Measurements from ENCODE around the gene KRTAP10-1.
"Not testable (repeated sequence)": the region's sequence is repeated elsewhere in the genome, so short reads cannot be mapped to it uniquely, and the experiment has no call there.

The KRTAP10-1 gene

GRCh38 chr21:44569861-44570517 lies 30.0 kb upstream of the KRTAP10-1 start:
- no peak for DNase-seq

- no peak for DNase-seq
Observed at GRCh38 chr21:44568667-44569556, 28.9 kb upstream of the KRTAP10-1 start.

DNA sequence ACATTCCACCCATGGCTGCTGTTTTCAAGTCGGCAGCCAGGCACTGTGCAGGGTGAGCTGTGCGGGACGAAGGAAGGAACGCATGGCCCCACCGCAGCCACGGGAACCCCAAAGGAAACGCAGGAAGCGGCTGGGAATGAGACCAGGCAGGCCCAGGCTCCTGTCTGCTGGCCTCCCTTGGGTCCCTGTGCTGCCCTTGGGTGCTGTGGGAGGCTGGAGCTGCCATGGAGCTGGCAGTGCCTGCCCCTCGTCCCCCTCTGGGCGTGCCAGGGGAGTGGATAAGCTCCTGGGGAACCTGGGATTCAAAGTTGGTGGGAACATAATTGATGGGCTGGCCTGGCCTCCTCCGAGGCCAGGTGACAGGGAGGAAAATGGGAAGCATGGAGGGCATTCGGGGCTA lies 28.3 kb upstream of the KRTAP10-1 start:
- no peak for DNase-seq

DNA sequence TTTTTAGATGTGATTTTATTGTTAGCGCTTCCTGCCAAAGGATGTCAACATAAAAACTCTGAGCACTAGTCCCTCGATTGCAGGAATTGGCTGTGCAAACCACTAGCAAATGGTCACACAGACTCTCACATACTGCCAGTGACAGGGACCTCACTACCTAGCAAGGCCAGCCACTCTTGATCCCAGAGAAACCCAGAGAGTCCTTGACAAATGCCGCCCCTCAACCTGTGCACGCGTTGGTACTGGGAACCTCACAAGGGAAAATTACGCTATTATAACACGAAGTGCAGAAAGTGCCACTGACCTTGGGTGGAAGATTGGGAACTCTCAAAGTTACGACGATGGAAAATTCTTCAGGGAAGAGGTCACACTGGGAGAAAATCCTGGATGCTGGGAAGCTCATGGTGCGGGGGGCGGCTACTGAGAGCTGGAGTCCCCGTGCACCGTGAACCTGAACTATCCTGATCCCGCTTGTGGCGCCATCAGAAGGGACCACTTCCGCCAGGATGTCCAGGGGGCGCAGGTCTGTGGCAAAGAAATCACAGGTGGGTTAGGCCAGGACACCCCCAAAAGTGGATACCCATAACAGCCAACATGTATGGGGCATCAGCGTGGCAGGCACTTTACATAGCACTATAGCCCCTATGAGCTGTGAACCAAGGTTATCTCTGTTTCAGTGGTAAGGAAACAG lies 27.6 kb upstream of the KRTAP10-1 start:
- no peak for DNase-seq

- no peak for DNase-seq
Observed at GRCh38 chr21:44566403-44566802, 26.4 kb upstream of the KRTAP10-1 start.

GRCh38 chr21:44564886-44565598 lies 25.0 kb upstream of the KRTAP10-1 start:
- no peak for DNase-seq

DNA sequence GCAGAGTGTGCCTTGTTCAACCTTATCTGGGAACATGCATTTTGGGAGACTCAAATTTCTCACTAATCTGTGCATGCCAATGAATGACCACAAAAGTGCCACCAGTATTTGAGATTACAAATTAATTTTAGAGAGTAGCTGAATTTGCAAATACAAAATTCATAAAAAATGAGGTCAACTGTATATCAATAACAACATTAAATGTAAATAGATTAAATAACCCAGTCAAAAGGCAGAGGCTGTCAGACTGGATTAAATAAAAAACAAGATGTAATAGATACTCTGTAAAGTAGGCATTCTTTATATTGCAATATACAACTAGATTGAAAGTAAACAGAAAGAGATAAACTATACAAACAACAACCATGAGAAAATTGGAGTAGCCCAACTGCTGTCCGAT lies 24.1 kb upstream of the KRTAP10-1 start:
- no peak for DNase-seq

DNA sequence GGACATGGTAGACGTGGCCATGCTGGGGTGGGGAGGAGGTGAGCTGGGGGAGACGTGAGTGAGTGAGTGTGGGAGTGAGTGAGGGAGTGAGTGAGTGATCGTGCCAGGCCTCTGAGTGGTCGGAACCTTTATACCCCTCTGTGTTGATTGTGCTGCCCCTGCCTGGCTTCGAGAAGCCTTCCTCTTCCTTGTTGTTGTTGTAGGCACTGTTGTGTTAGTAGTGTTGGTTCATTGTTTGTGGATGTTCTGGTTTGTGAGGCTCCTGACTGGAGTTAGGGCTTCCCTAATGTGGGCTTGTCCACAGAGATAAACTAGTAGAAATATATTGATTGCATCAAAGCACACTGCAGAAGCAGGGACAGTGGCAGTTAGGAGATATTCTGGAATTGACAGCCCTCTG lies 18.7 kb upstream of the KRTAP10-1 start, which contains the start of gene KRTAP10-3:
KRTAP10-3 (minus strand) TSS at position 101 of the 400 bp plus-strand sequence; CDS start at position 21, 80 bp downstream.
- no peak for DNase-seq

DNA sequence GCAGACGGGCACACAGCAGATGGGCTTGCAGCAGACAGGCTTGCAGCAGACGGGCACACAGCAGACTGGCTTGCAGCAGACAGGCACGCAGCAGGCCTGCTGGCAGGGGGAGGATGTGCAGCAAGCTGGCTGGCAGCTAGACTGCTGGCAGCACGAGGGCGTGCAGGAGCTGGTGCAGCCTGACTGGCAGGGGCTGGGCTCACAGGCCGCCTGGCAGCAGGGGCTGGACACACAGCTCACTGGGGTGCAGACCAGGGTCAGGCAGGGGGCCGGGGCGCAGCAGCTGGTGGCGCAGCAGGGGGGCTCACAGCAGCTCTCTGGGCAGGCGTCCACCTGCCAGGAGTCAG lies 18.3 kb upstream of the KRTAP10-1 start:
- not testable (repeated sequence) for DNase-seq

GRCh38 chr21:44557491-44558328 lies 17.7 kb upstream of the KRTAP10-1 start:
- no peak for DNase-seq

- DNase-seq, result no peak
Observed at GRCh38 chr21:44556879-44557278, 16.9 kb upstream of the KRTAP10-1 start.

DNA sequence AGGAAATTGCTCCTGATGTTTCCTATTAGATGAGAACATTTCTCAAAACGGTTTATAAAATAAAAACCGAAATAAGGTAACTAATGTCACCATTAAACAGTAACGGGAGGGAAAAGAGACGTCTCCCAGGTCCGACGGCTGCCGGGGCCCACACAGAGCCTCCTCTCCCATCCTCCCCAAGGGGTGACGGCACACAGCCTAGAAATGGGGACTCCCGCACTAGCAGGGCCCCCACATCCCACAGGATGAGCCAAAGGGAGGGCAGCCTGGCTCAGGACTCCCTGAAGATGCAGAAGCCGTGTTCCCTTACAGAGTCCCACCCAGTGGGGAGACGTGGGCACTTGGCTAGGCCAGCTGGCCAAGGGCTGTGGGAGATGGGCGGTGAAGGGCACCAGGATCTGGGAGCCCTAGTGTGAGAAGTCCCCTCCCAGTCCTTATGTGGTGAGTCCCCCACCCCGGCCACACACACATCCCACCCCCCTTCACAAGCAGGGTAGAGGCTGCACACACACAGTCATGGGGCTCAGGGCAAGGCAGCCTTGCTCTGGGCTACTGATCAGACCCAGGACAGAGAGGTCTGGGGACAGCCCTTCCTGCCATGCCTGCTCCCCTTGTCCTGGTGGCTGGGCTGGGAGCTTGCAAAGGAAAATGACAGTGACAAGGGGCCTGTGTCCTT lies 15.3 kb upstream of the KRTAP10-1 start:
- no peak for DNase-seq

GRCh38 chr21:44552681-44553080 lies 12.7 kb upstream of the KRTAP10-1 start:
- no peak for DNase-seq

DNA sequence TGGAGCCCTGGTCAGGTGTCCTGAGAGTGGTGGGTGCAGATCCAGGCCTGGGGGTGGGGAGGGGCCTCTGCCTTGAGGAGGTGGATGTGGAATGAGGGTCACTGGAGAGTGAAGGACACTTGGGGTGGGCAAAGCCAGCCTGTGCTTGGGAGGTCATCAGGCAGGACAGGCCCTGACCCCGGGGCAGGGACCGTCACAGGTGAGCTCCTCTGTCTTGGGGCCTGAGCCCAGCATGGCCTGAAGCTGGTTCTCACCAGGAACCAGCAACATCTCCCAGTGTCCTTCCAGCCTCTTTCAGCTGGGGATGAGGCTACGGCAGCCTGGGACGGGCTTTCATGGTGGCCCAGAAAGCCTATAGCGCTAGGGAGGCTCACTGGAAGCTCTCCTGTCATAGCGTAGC lies 12.1 kb upstream of the KRTAP10-1 start:
- no peak for DNase-seq

DNA sequence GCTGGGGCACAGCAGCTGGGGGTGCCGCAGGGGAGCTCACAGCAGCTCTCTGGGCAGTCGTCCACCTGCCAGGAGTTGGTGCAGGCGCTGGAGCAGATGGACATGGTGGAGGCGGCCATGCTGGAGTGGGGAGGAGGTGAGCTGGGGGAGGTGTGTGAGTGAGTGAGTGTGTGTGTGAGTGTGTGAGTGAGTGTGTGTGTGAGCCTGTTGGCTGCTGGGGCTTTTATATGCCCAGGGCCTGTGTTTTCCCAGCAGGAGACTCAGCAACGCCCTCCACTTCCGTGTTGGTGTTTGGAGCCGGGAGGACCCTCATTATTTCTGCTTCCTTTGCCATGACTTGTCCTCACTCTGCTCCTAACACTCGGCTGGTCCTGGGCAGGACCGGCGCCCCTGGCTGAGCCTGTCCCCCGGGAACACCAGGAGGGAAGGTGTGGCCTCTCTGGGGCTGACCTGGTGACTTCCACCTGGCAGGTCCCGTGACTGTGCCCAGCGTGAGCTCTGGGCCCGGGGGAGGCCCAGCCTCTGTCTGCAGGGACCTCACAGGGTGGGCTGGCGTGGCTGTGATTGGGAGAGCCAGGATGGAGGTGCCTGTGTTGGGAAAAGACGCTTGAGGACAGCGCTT lies 11.5 kb upstream of the KRTAP10-1 start, which contains the start of gene KRTAP10-2:
KRTAP10-2 (minus strand) TSS at position 166 of the 622 bp plus-strand sequence; CDS start at position 119, 47 bp downstream.
- no peak for DNase-seq

GRCh38 chr21:44550807-44551206 lies 10.8 kb upstream of the KRTAP10-1 start:
- no peak for DNase-seq

- not testable (repeated sequence) for DNase-seq
Observed at GRCh38 chr21:44550285-44550684, 10.3 kb upstream of the KRTAP10-1 start.

DNA sequence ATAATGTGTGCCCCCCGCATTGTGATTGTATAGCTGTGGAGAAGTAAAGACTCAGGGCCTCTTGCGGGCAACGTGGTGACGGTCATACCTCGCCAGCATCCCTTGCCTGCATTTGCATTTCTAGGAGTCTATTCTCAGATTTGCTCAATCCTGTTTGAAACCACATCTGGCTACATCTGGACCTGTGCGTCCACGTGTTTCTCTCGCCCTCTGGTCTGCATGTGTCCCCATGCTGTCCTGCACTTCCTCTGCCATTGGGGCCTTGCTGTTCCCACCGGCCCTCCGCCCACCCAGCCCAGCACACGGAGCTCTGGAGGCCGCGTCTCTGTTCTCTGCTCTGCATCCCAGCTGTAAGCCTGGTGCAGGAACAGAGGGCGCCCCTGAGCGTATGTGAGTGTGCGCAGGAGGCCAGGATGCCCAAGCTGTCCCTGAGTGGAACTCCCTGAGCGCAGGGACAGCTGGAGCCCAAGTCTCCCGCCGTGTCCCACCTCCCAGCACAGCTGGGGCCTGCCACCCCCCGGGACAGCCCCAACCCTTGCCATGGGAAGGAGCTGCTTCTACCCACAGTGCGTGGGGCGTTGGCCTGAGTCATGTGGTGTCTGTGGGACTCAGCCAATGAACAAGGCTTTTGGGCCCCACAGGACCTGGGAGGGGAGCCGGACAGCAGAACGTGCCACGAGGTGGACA lies 9.7 kb upstream of the KRTAP10-1 start:
- no peak for DNase-seq

DNA sequence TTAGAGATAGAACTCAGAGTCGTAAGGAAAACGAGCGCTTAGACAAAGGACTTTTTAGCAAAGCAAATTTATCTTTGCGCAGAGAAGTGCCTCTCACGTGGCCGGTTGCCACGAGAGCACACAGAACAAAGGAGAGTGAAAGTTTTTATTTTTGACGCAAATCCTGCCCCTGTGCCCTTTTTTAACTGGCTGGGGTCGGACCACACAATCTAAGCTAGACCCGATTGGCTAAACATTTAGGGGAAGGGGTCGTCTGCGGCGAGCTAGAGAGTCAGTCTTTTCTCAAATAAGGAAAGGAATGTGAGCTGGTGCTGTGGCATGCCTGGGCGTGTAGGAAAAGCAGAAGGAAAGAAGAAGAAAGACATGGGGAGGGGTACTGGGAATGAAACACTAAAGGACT lies 8.9 kb upstream of the KRTAP10-1 start:
- no peak for DNase-seq

GRCh38 chr21:44548381-44548780 lies 8.4 kb upstream of the KRTAP10-1 start:
- DNase-seq, result no peak

Data from NCI-H1930 (cell line).